GM12892 (cell line): ENCODE measurements around the gene FOXD2.

Experiments used
- POLR2A ChIP-seq: IDR thresholded peaks from 2 replicates; pipeline ENCODE4 v1.6.1; 2011; ENCODE audit warnings: low read depth, low read length, control low read depth
- POLR2AphosphoS5 ChIP-seq: IDR thresholded peaks from 2 replicates; pipeline ENCODE4 v1.6.1; 2011; ENCODE audit warnings: low read depth, low read length, control low read depth
- TAF1 ChIP-seq: IDR thresholded peaks from 2 replicates; pipeline ENCODE4 v1.6.1; 2011; ENCODE audit warnings: low read depth, mild to moderate bottlenecking, control low read depth, low read length, borderline replicate concordance

- TF ChIP-seq POLR2AphosphoS5 (no peak), POLR2A (no peak), TAF1 (no peak)
Measured at GRCh38 chr1:47399138-47399845, 38.6 kb upstream of the FOXD2 start.
